KMS-11 (cell line): Measurements from ENCODE around the gene SORL1-AS1.

Experiments
- H2AFZ ChIP-seq: fragments of 200-600 bp; sonication (generic); 2 replicates; pipeline ENCODE4 v1.6.1; 2016; ENCODE audit warnings: antibody characterized with exemption, mixed run types, low read depth
- H3K27ac ChIP-seq: fragments of 200-600 bp; sonication (generic); 2 replicates; pipeline ENCODE4 v1.6.1; 2016; ENCODE audit warnings: mild to moderate bottlenecking, mixed run types
- H3K27me3 ChIP-seq: fragments of 200-600 bp; sonication (generic); 2 replicates; pipeline ENCODE4 v1.6.1; 2017; ENCODE audit warnings: mild to moderate bottlenecking, low read depth, mixed run types, moderate library complexity; ENCODE audit not compliant: insufficient read depth
- H3K36me3 ChIP-seq: fragments of 200-600 bp; sonication (generic); 2 replicates; pipeline ENCODE4 v1.6.1; 2017; ENCODE audit warnings: mild to moderate bottlenecking, mixed run types; ENCODE audit not compliant: insufficient read depth
- H3K4me1 ChIP-seq: fragments of 200-600 bp; sonication (generic); 2 replicates; pipeline ENCODE4 v1.6.1; 2016; ENCODE audit warnings: mild to moderate bottlenecking, low read depth, mixed run types; ENCODE audit not compliant: poor library complexity, severe bottlenecking
- H3K4me2 ChIP-seq: fragments of 200-600 bp; sonication (generic); 2 replicates; pipeline ENCODE4 v1.7.0; 2016; ENCODE audit warnings: mild to moderate bottlenecking, mixed run types
- H3K4me3 ChIP-seq: fragments of 200-600 bp; sonication (generic); IDR thresholded peaks from 2 replicates; pipeline ENCODE4 v1.6.1; 2017; ENCODE audit warnings: low read depth, low read length, mixed read lengths; ENCODE audit not compliant: insufficient read depth
- H3K79me2 ChIP-seq: fragments of 200-600 bp; sonication (generic); 2 replicates; pipeline ENCODE4 v1.6.1; 2016; ENCODE audit warnings: low read depth, mixed run types; ENCODE audit not compliant: insufficient read depth
- H3K9ac ChIP-seq: fragments of 200-600 bp; sonication (generic); 2 replicates; pipeline ENCODE4 v1.6.1; 2016; ENCODE audit warnings: mild to moderate bottlenecking, mixed run types
- H4K20me1 ChIP-seq: fragments of 200-600 bp; sonication (generic); 2 replicates; pipeline ENCODE4 v1.6.1; 2016; ENCODE audit warnings: mild to moderate bottlenecking, mixed run types; ENCODE audit not compliant: insufficient read depth
- TF ChIP-seq, protein P1 (sequence below): fragments of 200-600 bp; sonication (generic); conservative IDR thresholded peaks from 2 replicates; pipeline ENCODE4 v1.6.1; 2017; ENCODE audit warnings: low read depth, mild to moderate bottlenecking, antibody characterized with exemption, low read length, moderate library complexity, mixed read lengths

The SORL1-AS1 gene

GRCh38 chr11:121452609-121453150 lies at the start of gene SORL1-AS1:
Gene SORL1-AS1 (minus strand): TSS chr11:121452967.
- H3K36me3 ChIP-seq: no peaks in the 10 kb centered on the region
- no peak within 1 kb of the TSS for H3K4me3 ChIP-seq
- no peaks in the 10 kb centered on the region for H3K79me2 ChIP-seq
- H3K27ac ChIP-seq: no peak within 1 kb of the TSS
- TF ChIP-seq, protein P1, sequence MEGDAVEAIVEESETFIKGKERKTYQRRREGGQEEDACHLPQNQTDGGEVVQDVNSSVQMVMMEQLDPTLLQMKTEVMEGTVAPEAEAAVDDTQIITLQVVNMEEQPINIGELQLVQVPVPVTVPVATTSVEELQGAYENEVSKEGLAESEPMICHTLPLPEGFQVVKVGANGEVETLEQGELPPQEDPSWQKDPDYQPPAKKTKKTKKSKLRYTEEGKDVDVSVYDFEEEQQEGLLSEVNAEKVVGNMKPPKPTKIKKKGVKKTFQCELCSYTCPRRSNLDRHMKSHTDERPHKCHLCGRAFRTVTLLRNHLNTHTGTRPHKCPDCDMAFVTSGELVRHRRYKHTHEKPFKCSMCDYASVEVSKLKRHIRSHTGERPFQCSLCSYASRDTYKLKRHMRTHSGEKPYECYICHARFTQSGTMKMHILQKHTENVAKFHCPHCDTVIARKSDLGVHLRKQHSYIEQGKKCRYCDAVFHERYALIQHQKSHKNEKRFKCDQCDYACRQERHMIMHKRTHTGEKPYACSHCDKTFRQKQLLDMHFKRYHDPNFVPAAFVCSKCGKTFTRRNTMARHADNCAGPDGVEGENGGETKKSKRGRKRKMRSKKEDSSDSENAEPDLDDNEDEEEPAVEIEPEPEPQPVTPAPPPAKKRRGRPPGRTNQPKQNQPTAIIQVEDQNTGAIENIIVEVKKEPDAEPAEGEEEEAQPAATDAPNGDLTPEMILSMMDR: no peak
- peak within 1 kb of the TSS; percentile 47; the same call in 1 of the 2 replicates for H3K9ac ChIP-seq
- H2AFZ ChIP-seq: peak within 1 kb of the TSS; percentile 86
- H3K4me2 ChIP-seq: peak within 1 kb of the TSS; percentile 66
- H4K20me1 ChIP-seq: no peaks in the 10 kb centered on the region
- H3K27me3 ChIP-seq: no peaks in the 10 kb centered on the region
- peaks cover 4% of the 10 kb centered on the region for H3K4me1 ChIP-seq

- no peaks in the 10 kb centered on the region for H3K79me2 ChIP-seq
- no peak overlapping the region for H3K4me2 ChIP-seq
- no peaks in the 10 kb centered on the region for H4K20me1 ChIP-seq
- H3K36me3 ChIP-seq: no peaks in the 10 kb centered on the region
- H3K4me1 ChIP-seq: no peaks in the 10 kb centered on the region
- TF ChIP-seq, protein P1: no peak
- no peak overlapping the region for H3K4me3 ChIP-seq
- no peaks in the 10 kb centered on the region for H3K27me3 ChIP-seq
- no peak overlapping the region for H3K27ac ChIP-seq
- no peak overlapping the region for H3K9ac ChIP-seq
- H2AFZ ChIP-seq: no peak overlapping the region
Observed at GRCh38 chr11:121500717-121501116, 48.0 kb upstream of the SORL1-AS1 start.

DNA sequence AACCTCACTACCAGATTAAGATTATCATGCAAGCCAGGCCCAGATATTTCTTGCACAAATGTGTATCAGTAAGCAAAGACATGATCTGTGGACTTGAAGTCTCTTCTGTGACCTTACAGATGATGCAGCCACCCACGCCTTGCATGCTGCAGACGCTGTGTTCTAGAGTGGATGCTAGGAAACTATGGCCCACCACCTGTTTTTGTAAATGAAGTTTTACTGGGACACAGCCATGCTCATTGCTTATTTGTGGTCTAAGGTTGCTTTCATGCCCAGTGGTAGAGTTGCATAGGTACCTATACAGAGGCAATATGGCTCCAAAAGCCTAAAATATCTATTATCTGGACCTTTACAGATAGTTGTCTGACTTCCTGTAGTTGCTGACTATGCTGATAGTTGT lies 47.5 kb upstream of the SORL1-AS1 start:
- TF ChIP-seq, protein P1: no peak
- Histone ChIP-seq H2AFZ (no peak overlapping the region), H3K36me3 (no peaks in the 10 kb centered on the region), H3K27me3 (no peaks in the 10 kb centered on the region), H4K20me1 (no peaks in the 10 kb centered on the region), H3K4me3 (no peak overlapping the region), H3K79me2 (no peaks in the 10 kb centered on the region), H3K4me2 (no peak overlapping the region), H3K27ac (no peak overlapping the region), H3K4me1 (no peaks in the 10 kb centered on the region), H3K9ac (no peak overlapping the region)

- Histone ChIP-seq H3K9ac (no peak overlapping the region), H4K20me1 (no peaks in the 10 kb centered on the region), H3K36me3 (no peaks in the 10 kb centered on the region), H3K4me3 (no peak overlapping the region), H3K79me2 (no peaks in the 10 kb centered on the region), H3K4me2 (no peak overlapping the region), H3K4me1 (no peaks in the 10 kb centered on the region), H3K27me3 (no peaks in the 10 kb centered on the region), H2AFZ (no peak overlapping the region), H3K27ac (no peak overlapping the region)
- TF ChIP-seq, protein P1: no peak
Observed at GRCh38 chr11:121499405-121499804, 46.6 kb upstream of the SORL1-AS1 start.
